DMS114 treated with DMSO at 0.1 percent for 48 hours (cell line): ENCODE data around the gene MTHFD2.
"Not testable (repeated sequence)": the region's sequence is repeated elsewhere in the genome, so short reads cannot be mapped to it uniquely, and the experiment has no call there.

Experiments
- DNase-seq: peaks from one replicate; lab custom pipeline; 2025; ENCODE audit not compliant: unreplicated experiment; lab: John Stamatoyannopoulos, UW

MTHFD2 gene

GRCh38 chr2:74197049-74197448 lies 1.4 kb upstream of the MTHFD2 start:
- DNase-seq, result no peak

DNA sequence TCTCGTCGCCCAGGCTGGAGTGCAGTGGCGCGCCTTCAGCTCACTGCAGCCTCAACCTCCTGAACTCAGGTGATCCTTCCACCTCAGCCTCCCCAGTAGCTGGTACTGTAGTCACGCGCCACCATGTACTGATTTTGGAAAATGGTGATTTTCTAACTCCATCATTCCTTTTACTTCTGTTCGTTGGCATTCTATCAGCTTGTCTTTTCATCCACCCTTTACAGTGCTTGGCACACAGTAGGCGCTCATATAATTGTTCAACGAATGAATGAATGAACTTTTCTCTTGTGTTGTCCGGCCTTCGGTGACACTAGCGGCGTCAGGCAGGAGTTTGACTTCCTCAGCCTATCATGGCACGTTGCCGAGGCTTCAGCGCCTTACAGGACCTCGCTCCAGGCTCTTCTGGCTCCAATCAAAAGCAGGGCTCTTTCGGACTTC lies 373 bp upstream of the MTHFD2 start:
- DNase-seq, result peak; percentile 99

GRCh38 chr2:74199275-74199701 lies 873 bp downstream of the MTHFD2 start:
- DNase-seq, result no peak

- DNase-seq, result no peak
Observed at GRCh38 chr2:74199871-74200305, 1.5 kb downstream of the MTHFD2 start.

GRCh38 chr2:74201196-74201595 lies 2.8 kb downstream of the MTHFD2 start:
- DNase-seq, result no peak

- DNase-seq, result no peak
Observed at GRCh38 chr2:74201596-74201995, 3.2 kb downstream of the MTHFD2 start.

DNA sequence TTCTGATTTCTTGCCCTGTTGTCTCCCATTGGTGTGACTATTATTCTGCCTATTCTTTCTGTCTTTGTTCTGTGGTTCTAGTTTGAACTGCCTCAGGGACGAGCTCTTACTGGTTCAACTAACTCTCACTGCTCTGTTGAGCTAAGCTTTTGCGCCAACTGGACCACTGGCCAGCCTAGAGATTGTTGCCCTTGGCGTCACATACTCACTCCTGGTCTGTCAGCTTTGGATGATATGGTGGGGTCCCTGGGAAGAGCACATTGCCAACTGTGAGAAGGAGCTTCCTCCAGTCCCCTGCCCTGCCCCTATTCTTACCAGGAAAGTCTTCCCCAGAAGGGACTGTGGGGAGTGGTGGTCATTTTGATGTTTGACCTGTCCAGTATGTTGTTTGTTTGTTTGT lies 6.0 kb downstream of the MTHFD2 start:
- no peak for DNase-seq

GRCh38 chr2:74205113-74205512 lies 6.7 kb downstream of the MTHFD2 start:
- DNase-seq, result no peak

DNA sequence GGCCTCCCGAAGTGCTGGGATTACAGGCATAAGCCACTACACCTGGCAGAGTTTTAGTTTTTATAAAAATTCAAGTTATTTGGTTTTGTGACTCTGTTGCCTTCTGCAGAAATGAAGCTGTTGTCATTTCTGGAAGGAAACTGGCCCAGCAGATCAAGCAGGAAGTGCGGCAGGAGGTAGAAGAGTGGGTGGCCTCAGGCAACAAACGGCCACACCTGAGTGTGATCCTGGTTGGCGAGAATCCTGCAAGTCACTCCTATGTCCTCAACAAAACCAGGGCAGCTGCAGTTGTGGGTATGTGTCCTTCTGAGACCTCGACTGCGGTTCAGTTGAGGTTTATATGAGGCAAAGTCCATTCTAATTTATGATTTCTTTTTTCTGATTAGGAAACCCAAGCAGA lies 7.2 kb downstream of the MTHFD2 start:
- no peak for DNase-seq

- DNase-seq, result no peak
Observed at GRCh38 chr2:74206180-74206688, 7.8 kb downstream of the MTHFD2 start.

- DNase-seq, result no peak
Observed at GRCh38 chr2:74212702-74213410, 14.4 kb downstream of the MTHFD2 start.

- not testable (repeated sequence) for DNase-seq
Observed at GRCh38 chr2:74215771-74216170, 17.4 kb downstream of the MTHFD2 start.

DNA sequence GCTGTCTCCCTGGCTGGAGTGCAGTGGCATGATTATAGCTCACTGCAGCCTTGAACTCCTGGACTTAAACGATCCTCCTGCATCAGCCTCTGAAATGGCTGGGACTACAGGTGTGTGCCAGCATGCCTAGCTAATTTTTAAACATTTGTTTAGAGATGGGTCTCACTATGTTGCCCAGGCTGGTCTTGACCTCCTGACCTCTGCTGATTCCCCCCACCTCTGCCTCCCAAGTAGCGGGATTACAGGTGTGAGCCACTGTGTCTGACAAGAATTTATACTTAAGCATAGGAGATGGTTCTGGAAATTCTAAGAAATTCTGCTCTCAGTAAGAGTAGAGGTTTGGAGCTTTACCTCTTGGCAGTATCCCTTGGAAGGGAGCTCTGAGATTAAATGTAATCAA lies 18.2 kb downstream of the MTHFD2 start:
- no peak for DNase-seq

DNA sequence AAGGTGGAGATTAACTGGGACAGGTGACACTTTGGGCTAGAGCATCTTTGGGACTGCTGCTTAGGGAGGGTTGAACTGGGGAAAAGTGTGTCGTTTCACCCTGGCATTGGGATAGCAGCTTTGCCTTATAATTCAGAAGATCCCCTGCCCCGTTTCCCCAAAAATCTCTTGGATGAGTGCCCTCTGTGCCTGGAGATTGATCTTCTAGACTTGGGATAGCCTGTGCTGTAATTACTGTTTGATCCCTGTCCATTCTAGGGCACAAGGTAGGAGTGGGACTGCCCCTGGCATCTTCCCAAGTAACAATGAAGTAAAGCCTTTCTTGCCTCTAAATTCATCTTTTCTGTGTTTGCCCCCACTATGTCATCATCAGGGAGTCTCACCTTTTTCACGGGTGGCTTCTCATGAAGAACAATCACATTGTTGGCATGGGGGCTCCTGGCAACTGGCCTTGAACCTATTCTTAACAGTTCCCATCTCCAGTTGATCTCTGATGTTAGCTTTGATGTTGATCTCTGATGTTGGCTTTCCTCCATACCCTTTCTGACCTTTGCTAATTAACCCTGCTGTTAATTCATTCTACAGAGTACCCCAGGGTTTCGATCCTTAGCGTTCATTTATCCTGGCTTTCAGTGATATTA lies 21.6 kb downstream of the MTHFD2 start:
- DNase-seq, result no peak

DNA sequence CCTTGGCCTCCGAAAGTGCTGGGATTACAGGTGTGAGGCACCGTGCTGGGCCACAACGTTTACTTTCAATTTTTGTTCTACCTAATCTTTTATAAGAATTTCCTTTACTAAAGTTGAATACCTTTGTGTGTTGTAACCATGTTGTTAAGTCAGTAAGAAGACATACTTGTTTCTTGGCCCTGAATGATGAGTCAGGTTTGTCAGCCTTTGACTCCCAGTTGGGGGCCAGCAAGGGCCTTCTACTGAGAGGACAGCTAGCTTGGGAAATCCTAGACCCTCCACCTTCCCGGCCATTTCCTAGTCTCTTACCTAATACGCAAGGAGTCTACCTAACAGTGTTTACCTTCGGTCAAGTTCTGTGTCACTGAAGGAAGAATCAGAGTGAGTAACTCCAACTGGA lies 22.7 kb downstream of the MTHFD2 start:
- no peak for DNase-seq

- no peak for DNase-seq
Observed at GRCh38 chr2:74221604-74222299, 23.3 kb downstream of the MTHFD2 start.

- no peak for DNase-seq
Observed at GRCh38 chr2:74222300-74222650, 23.9 kb downstream of the MTHFD2 start.

DNA sequence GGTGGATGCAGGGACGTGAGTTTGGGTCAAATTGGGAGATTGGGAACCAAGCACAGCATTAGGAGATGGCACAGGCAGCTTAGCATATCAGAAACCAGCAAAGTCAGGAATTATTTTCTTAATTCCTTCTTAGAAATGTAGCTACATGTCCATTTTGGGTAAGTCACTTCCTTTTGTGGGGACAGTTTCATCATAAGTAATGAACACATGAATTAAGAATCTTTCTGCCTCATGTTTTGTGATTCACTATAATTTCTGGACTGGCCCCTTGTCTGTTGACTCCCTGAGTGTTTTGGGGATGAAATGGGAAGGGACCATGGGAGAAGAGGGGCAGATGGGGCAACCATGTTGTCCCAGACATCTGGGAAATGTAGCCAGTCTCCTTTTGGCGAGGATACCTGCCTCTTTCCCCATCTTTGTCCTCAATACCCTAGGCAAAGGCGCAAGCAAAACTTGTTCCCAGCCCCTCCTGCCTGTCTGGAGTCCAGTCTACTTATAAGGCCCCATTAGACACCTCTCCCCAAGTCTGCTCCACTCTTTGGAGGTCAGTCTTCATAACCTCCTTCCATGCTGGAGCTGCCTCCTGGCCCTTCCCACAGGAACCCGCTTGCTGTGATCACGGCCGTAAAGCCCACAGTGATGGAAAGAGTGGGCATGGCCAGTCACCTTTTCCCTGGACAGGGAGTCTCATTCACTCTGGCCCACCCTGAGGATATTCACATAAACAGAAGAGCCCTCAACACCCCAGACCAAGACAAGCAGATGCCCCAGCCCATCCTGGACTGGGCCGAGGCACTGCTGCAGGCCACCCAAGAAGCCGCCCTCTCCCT lies 25.7 kb downstream of the MTHFD2 start:
- no peak for DNase-seq

DNA sequence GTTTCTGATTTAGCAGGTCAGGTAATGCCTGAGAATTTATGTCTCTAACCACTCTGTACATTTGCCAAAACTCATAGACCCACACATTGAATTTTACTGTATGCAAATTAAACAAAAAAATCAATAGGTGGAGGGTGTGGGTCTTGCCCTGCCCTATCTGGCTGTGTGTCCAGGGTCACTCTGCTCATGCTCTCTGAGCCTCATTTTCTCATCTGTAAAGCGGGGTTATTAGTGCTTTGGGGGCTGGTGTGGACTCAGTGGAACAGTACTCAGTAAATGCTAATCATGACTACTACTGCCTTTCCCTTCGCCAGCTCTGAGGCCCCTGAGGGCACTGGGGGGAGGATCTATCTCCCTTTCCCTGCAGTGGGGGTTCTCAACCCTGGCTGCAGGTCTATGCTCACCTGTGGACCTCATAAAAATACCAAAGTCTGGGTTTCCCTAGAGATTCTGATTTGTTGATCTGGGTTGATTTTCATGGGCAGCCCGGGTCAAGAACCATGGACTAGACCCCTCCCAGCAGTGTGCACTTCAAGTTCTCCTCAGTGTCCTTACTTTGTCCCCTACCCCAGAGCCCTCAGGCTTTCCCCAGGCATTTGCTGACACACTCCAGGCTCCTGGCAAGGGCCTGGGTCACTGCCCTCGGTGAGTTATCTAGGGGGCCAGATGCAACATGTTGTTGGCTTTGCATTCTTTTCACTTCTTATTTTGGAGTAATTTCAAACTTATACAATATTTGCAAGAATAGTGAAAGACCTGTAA lies 27.5 kb downstream of the MTHFD2 start:
- DNase-seq, result no peak

- DNase-seq, result no peak
Observed at GRCh38 chr2:74226648-74227213, 28.3 kb downstream of the MTHFD2 start.
